HG03558 (cell line): ENCODE data around the gene ACO2.

Source experiments
- ATAC-seq: cut with Tn5 transposase; IDR thresholded peaks from one replicate; pipeline ENCODE4 v1.9.1; 2021; ENCODE audit warnings: moderate number of reproducible peaks; ENCODE audit not compliant: unreplicated experiment; ENCODE audit errors: extremely low read depth

ACO2 gene

GRCh38 chr22:41487037-41487935 lies 18.4 kb downstream of the ACO2 start:
- ATAC-seq = no peak

DNA sequence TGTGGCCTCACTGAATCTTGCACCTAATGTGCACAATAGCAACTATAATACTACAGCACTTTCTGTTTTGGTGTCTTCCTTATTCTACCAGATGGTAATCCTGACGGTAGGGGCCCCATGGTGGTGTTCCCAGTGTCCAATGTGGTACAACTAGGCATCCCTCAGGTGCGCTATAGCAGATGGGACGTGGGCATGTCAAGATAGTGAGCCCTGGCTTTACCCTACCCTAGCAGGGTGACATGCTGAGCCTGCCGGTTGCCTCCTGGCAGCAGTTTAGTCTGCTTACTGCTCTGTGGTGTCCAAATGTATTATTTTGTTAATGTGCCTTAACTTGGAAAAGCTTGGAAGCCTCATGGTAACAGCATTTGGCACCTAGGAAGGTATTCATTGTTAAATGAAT lies 19.2 kb downstream of the ACO2 start:
- ATAC-seq = no peak

DNA sequence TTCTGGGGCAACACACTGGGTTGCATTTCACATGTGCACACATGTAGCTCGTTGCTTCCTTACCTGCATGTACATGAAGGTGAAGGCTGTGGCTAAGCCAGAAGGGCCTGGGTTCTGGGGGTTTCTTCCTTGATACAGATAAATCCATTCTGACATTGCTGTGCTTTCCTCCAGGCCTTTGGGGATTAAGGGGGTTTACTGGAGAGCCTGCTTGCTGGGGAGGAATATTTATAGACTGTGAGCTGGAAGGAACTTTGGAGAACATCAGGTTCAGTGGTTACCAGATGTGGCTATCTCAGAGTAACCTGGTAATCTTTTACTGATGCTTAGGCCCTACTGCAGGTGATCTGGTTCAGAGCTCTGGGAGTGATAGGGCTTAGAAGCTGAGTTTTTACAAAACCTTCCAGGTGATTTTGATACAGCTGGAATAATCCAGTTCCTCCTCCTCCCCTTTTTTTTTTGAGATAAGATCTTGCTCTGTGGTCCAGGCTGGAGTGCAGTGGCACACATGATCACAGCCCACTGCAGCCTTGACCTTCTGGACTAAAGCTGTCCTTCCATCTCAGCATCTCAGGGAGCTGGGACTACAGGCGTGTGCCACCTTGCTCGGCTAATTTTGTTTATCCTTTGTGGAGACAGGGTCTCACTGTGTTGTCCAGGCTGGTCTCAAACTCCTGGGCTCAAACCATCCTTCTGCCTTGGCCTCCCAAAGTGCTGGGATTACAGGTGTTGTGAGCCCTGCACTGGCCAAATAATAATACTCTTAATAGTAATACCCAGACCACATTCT lies 19.9 kb downstream of the ACO2 start:
- no peak for ATAC-seq

GRCh38 chr22:41491374-41492100 lies 22.6 kb downstream of the ACO2 start:
- no peak for ATAC-seq

GRCh38 chr22:41498303-41498835 lies 29.5 kb downstream of the ACO2 start:
- ATAC-seq = no peak

GRCh38 chr22:41499624-41500280 lies 30.8 kb downstream of the ACO2 start:
- ATAC-seq = no peak

DNA sequence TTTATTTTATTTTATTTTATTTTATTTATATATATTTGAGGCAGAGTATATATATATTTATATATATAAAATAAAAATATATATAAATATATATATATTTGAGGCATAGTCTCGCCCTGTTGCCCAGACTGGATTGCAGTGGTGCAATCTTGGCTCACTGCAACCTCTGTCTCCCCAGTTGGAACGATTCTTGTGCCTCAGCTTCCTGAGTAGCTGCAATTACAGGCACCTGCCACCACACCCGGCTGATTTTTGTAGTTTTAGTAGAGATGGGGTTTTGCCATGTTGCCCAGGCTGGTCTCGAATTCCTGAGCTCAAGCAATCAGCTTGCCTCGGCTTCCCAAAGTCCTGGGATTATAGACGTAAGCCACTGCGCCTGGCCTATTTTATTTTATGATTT lies 31.4 kb downstream of the ACO2 start:
- no peak for ATAC-seq

GRCh38 chr22:41501209-41501608 lies 32.3 kb downstream of the ACO2 start:
- no peak for ATAC-seq

- ATAC-seq = no peak
These were observed 35.5 kb downstream of the ACO2 start for GRCh38 chr22:41504397-41504796.

DNA sequence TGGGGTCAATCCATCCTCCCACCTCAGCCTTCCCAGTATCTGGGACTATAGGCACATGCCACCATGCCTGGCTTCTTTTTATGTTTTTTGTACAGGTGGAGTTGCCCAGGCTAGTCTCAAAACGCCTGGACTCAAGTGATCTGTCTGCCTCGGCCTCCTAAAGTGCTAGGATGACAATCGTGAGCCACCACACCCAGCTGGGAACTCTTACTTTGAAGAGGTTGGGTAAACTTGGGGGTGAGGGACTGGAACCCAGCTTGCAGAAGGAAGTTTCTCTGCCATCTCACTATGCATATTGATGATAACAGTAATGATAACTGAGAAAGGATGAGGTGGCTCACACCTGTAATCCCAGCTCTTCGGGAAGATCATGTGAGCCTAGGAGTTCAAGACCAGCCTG lies 35.9 kb downstream of the ACO2 start:
- no peak for ATAC-seq

- ATAC-seq = no peak
These were observed 36.7 kb downstream of the ACO2 start for GRCh38 chr22:41505511-41506220.

DNA sequence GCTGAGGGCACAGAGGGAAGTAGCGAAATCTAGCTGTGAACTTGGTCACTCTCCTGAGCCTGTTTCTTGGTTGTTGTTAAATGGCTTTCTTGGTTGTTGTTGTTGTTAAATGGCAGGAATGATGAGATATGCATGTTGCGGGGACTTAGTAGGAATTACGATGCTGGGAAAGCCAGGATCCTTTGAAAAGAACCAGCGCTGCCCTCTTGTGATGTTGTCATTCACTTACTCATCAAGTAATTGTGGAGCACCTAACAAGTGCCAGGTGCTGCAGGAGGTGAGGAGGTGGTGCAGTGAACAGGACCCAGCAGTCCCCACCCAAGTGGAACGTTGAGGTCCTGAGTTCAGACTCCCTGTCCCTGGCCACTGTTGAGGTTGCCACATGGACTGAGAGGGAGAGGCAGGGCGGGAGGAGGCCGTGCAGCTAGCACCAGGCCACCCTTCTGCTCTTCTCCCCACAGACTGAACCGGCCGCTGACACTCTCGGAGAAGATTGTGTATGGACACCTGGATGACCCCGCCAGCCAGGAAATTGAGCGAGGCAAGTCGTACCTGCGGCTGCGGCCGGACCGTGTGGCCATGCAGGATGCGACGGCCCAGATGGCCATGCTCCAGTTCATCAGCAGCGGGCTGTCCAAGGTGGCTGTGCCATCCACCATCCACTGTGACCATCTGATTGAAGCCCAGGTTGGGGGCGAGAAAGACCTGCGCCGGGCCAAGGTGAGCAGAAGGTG lies 38.6 kb downstream of the ACO2 start:
- ATAC-seq = no peak

DNA sequence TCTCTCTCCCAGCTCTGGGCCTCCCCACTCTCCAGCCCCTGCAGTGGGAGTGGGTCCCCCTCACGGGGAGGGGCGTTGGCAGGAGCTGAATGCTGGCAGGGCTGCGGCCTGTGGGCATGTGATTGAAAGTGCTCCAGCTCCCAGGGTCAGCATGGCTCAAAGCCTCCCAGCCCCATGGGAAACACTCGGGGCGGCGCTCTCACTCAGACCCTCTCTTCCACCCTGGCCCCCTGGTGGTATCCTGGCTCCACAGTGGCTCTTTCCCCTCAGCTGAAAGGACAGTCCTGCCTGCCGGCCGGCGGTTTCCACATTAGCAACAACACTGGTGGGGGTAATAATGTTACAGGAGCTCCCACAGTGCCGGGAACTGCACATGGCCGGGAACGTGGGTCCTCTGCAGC lies 39.9 kb downstream of the ACO2 start:
- no peak for ATAC-seq

- no peak for ATAC-seq
These were observed 42.6 kb downstream of the ACO2 start for GRCh38 chr22:41511521-41511968.

- no peak for ATAC-seq
These were observed 43.7 kb downstream of the ACO2 start for GRCh38 chr22:41512421-41513194.

- no peak for ATAC-seq
These were observed 44.5 kb downstream of the ACO2 start for GRCh38 chr22:41513391-41513790.

DNA sequence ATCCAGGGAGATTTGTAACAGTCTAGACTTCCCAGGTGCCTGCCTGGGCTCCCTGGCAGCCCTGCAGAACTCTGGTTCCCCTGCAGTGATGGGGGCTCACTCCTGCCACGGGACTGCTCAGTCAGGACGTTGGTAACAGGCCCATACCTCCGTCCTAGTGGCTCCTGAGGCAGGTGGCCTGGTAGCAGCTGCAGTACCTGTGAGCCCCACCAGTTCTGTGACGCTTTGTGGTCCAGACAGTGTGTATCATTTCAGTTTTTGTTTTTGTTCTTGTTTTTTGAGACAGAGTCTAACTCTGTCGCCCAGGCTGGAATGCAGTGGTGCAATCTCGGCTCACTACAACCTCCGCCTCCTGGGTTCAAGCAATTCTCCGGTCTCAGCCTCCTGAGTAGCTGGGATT lies 47.5 kb downstream of the ACO2 start:
- no peak for ATAC-seq
